ENCODE results near the gene ANKRD65. TPM values are rescaled to one million over a fixed set of nuclear protein-coding genes. Genes with fewer than 3 reads are reported as not detected.
"Not testable (repeated sequence)": the region's sequence is repeated elsewhere in the genome, so short reads cannot be mapped to it uniquely, and the experiment has no call there.

The ANKRD65 gene
- total and polyA plus RNA-seq, 4 experiments from 2014 or later = not detected

DNA sequence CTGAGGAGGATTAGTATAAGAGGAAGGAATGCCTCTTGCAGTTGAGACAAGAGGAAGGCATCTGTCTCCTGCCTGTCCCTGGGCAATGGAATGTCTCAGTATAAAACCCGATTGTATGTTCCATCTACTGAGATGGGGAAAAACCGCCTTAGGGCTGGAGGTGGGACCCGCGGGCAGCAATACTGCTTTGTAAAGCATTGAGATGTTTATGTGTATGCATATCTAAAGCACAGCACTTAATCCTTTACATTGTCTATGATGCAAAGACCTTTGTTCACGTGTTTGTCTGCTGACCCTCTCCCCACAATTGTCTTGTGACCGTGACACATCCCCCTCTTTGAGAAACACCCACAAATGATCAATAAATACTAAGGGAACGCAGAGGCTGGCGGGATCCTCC is 10.8 kb downstream of the ANKRD65 start:
- Mint-ChIP-seq H3K36me3 (peaks cover 4 to 20% of the 10 kb centered on the region in 2 donors), H3K4me3 (peak overlapping the region in 4 of 8 donors; percentile 16 to 68 (median 36)), H3K4me1 (peaks cover 10 to 40% (median 25%) of the 10 kb centered on the region in 4 donors), H3K27ac (peak overlapping the region in 1 of 7 donors; percentile 70)
- POLR2A ChIA-PET (ENCODE audit: partially characterized antibody) = interaction anchor here (6.1 kb wide), 1 partner anchor 37 kb away, joined by 74 read pairs; the partner anchor contains the start of gene AURKAIP1
- H3K27me3 ChIP-seq (ENCODE audit: insufficient read depth, low read length); H3K27me3 Mint-ChIP-seq; DNase-seq; CTCF ChIA-PET (ENCODE audit: partially characterized antibody); H3K27ac ChIP-seq (ENCODE audit: low read depth, low read length); intact Hi-C loops (cut with micrococcal nuclease); H3K9me3 Mint-ChIP-seq; H3K36me3 ChIP-seq (ENCODE audit: insufficient read depth, low read length); H3K9me3 ChIP-seq (ENCODE audit: control insufficient read depth in 1 of 2, low read length in 2 of 2); H3K4me3 ChIP-seq (ENCODE audit: low read length in 2 of 2): not testable (repeated sequence)
- peaks cover 29% of the 10 kb centered on the region for H3K4me1 ChIP-seq (ENCODE audit: insufficient read depth, low read length)

DNA sequence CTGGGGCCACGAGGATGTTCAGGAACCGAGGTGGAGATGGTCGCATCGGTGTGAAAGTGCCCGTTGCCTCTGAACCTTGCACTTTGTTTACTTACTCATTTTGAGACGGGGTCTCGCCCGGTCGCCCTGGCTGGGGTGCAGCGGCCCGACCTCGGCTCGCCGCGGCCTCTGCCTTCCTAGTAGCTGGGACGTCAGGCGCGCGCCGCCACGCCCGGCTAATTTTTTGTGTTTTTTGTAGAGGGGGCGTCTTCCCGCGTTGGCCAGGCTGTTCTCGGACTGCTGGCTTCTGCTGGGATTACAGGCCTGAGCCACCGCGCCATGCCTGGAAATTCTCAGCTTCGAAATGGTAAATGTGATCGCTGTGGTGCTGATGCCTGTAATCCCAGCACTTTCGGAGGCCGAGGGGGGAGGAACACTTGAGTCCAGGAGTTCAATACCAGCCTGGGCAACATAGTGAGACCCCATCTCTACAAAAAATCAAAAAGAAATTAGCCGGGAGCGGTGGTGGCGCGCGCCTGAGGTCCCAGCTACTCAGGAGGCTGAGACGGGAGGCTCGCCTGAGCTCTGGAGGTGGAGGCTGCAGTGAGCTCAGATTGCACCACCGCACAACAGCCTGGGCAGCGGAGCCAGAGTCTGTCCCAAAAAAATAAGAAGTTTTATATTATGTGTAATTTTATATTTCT is 13.3 kb downstream of the ANKRD65 start:
- intact Hi-C loops (cut with micrococcal nuclease) = loop anchor here (1.0 kb wide), 3 partner anchors 8 to 64 kb away; partner anchors contain the start of genes ATAD3B, AURKAIP1 and CCNL2
- peak overlapping the region; percentile 42 to 95 for H3K4me3 ChIP-seq (ENCODE audit: low read length in 2 of 2)
- no peaks in the 10 kb centered on the region for H3K27me3 ChIP-seq (ENCODE audit: insufficient read depth, low read length)
- Mint-ChIP-seq H3K36me3 (peaks cover 13 to 32% of the 10 kb centered on the region in 2 donors), H3K27ac (peak overlapping the region; percentile 57 to 88 (median 88)), H3K9me3 (peaks cover 0 to 3% (median 0%) of the 10 kb centered on the region in 8 donors), H3K4me3 (peak overlapping the region; percentile 74 to 96 (median 85)), H3K27me3 (no peaks in the 10 kb centered on the region), H3K4me1 (peaks cover 13 to 46% (median 31%) of the 10 kb centered on the region in 4 donors)
- H3K27ac ChIP-seq (ENCODE audit: low read depth, low read length) = peak overlapping the region; percentile 93
- H3K36me3 ChIP-seq (ENCODE audit: insufficient read depth, low read length) = peaks cover 19% of the 10 kb centered on the region
- ChIA-PET POLR2A (ENCODE audit: partially characterized antibody) (interaction anchor here (0.7 to 6.1 kb wide), 12 partner anchors 9 to 372 kb away, joined by 3 to 74 read pairs (median 3); partner anchors contain the start of genes AURKAIP1, CCNL2 and UBE2J2), CTCF (ENCODE audit: partially characterized antibody) (interaction anchor here (0.8 to 1.0 kb wide), 4 partner anchors 8 to 36 kb away, joined by 3 to 4 read pairs (median 4); partner anchors contain the start of gene CCNL2)
- peak in 1 of 5 donors; percentile 50 for DNase-seq
- H3K4me1 ChIP-seq (ENCODE audit: insufficient read depth, low read length) = peaks cover 30% of the 10 kb centered on the region
- H3K9me3 ChIP-seq (ENCODE audit: control insufficient read depth in 1 of 2, low read length in 2 of 2) = no peaks in the 10 kb centered on the region

GRCh38 chr1:1406821-1407635 is 14.0 kb downstream of the ANKRD65 start, which contains the start of gene MRPL20:
MRPL20 (minus strand) TSS chr1:1407293; CDS start chr1:1407217, 76 bp downstream.
- no peaks in the 10 kb centered on the region for H3K27me3 ChIP-seq (ENCODE audit: insufficient read depth, low read length)
- ChIA-PET CTCF (ENCODE audit: partially characterized antibody) (interaction anchor here (0.8 to 1.3 kb wide), 4 partner anchors 8 to 35 kb away, joined by 3 to 4 read pairs (median 4); partner anchors contain the start of gene CCNL2), POLR2A (ENCODE audit: partially characterized antibody) (interaction anchor here (0.6 to 6.1 kb wide), 14 partner anchors 8 to 512 kb away, joined by 3 to 74 read pairs (median 3); partner anchors contain the start of genes AURKAIP1, CCNL2 and UBE2J2)
- Mint-ChIP-seq H3K36me3 (peaks cover 19 to 37% of the 10 kb centered on the region in 2 donors), H3K4me3 (peak within 1 kb of the TSS; percentile 90 to 96 (median 94)), H3K9me3 (peaks cover 0 to 3% (median 0%) of the 10 kb centered on the region in 8 donors), H3K27me3 (no peaks in the 10 kb centered on the region), H3K4me1 (peaks cover 13 to 51% (median 33%) of the 10 kb centered on the region in 4 donors), H3K27ac (peak within 1 kb of the TSS; percentile 80 to 97 (median 95))
- intact Hi-C loops (cut with micrococcal nuclease) = loop anchor here (1.0 kb wide), 3 partner anchors 8 to 64 kb away; partner anchors contain the start of genes ATAD3B, AURKAIP1 and CCNL2
- H3K9me3 ChIP-seq (ENCODE audit: control insufficient read depth in 1 of 2, low read length in 2 of 2) = no peaks in the 10 kb centered on the region
- peak within 1 kb of the TSS; percentile 93 for H3K27ac ChIP-seq (ENCODE audit: low read depth, low read length)
- peaks cover 30% of the 10 kb centered on the region for H3K4me1 ChIP-seq (ENCODE audit: insufficient read depth, low read length)
- H3K36me3 ChIP-seq (ENCODE audit: insufficient read depth, low read length) = peaks cover 23% of the 10 kb centered on the region
- H3K4me3 ChIP-seq (ENCODE audit: low read length in 2 of 2) = peak within 1 kb of the TSS; percentile 76 to 95
- DNase-seq = peak; percentile 93 to 96 (median 95)

GRCh38 chr1:1406101-1406820 is 14.8 kb downstream of the ANKRD65 start:
- CTCF ChIA-PET (ENCODE audit: partially characterized antibody) = interaction anchor here (0.9 to 1.7 kb wide), 4 partner anchors 9 to 35 kb away, joined by 3 to 5 read pairs (median 4); partner anchors contain the start of gene AURKAIP1
- POLR2A ChIA-PET (ENCODE audit: partially characterized antibody) = interaction anchor here (0.6 to 6.1 kb wide), 8 partner anchors 8 to 512 kb away, joined by 3 to 74 read pairs (median 3); partner anchors contain the start of genes AURKAIP1 and CCNL2
- no peaks in the 10 kb centered on the region for H3K27me3 ChIP-seq (ENCODE audit: insufficient read depth, low read length)
- peaks cover 0 to under 1% (median 0%) of the 10 kb centered on the region in 8 donors for H3K9me3 Mint-ChIP-seq
- H3K4me1 ChIP-seq (ENCODE audit: insufficient read depth, low read length) = peaks cover 33% of the 10 kb centered on the region
- H3K27me3 Mint-ChIP-seq = no peaks in the 10 kb centered on the region
- peak overlapping the region; percentile 80 to 97 (median 93) for H3K27ac Mint-ChIP-seq
- intact Hi-C loops (cut with micrococcal nuclease) = no loop called here
- DNase-seq = no peak
- peak overlapping the region; percentile 93 for H3K27ac ChIP-seq (ENCODE audit: low read depth, low read length)
- peaks cover 25 to 44% of the 10 kb centered on the region in 2 donors for H3K36me3 Mint-ChIP-seq
- H3K9me3 ChIP-seq (ENCODE audit: control insufficient read depth in 1 of 2, low read length in 2 of 2) = no peaks in the 10 kb centered on the region
- H3K4me3 Mint-ChIP-seq = peak overlapping the region; percentile 90 to 96 (median 94)
- H3K4me3 ChIP-seq (ENCODE audit: low read length in 2 of 2) = peak overlapping the region; percentile 76 to 95
- peaks cover 31% of the 10 kb centered on the region for H3K36me3 ChIP-seq (ENCODE audit: insufficient read depth, low read length)
- peaks cover 12 to 58% (median 38%) of the 10 kb centered on the region in 4 donors for H3K4me1 Mint-ChIP-seq

- no peaks in the 10 kb centered on the region for H3K27me3 Mint-ChIP-seq
- H3K27me3 ChIP-seq (ENCODE audit: insufficient read depth, low read length) = no peaks in the 10 kb centered on the region
- no peak for DNase-seq
- no peak overlapping the region for H3K4me3 ChIP-seq (ENCODE audit: low read length in 2 of 2)
- H3K36me3 ChIP-seq (ENCODE audit: insufficient read depth, low read length) = peaks cover 40% of the 10 kb centered on the region
- POLR2A ChIA-PET (ENCODE audit: partially characterized antibody) = no interaction called here
- H3K36me3 Mint-ChIP-seq = peaks cover 28 to 55% of the 10 kb centered on the region in 2 donors
- peak overlapping the region in 3 of 8 donors; percentile 39 to 62 (median 58) for H3K4me3 Mint-ChIP-seq
- H3K9me3 ChIP-seq (ENCODE audit: control insufficient read depth in 1 of 2, low read length in 2 of 2) = no peaks in the 10 kb centered on the region
- H3K9me3 Mint-ChIP-seq = peaks cover 0 to 3% (median 0%) of the 10 kb centered on the region in 8 donors
- intact Hi-C loops (cut with micrococcal nuclease) = no loop called here
- H3K27ac ChIP-seq (ENCODE audit: low read depth, low read length) = no peak overlapping the region
- CTCF ChIA-PET (ENCODE audit: partially characterized antibody) = interaction anchor here (0.7 kb wide), 1 partner anchor 33 kb away, joined by 3 read pairs; no protein-coding TSS in a partner anchor
- H3K4me1 ChIP-seq (ENCODE audit: insufficient read depth, low read length) = peaks cover 41% of the 10 kb centered on the region
- H3K27ac Mint-ChIP-seq = peak overlapping the region in 6 of 7 donors; percentile 18 to 89 (median 60)
- H3K4me1 Mint-ChIP-seq = peaks cover 11 to 66% (median 41%) of the 10 kb centered on the region in 4 donors
These were observed 17.4 kb downstream of the ANKRD65 start for GRCh38 chr1:1403653-1404052.

GRCh38 chr1:1402901-1403392 is 18.1 kb downstream of the ANKRD65 start:
- H3K4me3 ChIP-seq (ENCODE audit: low read length in 2 of 2); DNase-seq; H3K27me3 ChIP-seq (ENCODE audit: insufficient read depth, low read length); H3K9me3 Mint-ChIP-seq; intact Hi-C loops (cut with micrococcal nuclease); H3K9me3 ChIP-seq (ENCODE audit: control insufficient read depth in 1 of 2, low read length in 2 of 2); H3K27ac ChIP-seq (ENCODE audit: low read depth, low read length); H3K27me3 Mint-ChIP-seq: not testable (repeated sequence)
- Histone ChIP-seq H3K4me1 (ENCODE audit: insufficient read depth, low read length) (peaks cover 40% of the 10 kb centered on the region), H3K36me3 (ENCODE audit: insufficient read depth, low read length) (peaks cover 43% of the 10 kb centered on the region)
- H3K27ac Mint-ChIP-seq = peak overlapping the region in 2 of 7 donors; percentile 72 to 89
- POLR2A ChIA-PET (ENCODE audit: partially characterized antibody) = interaction anchor here (1.1 to 7.1 kb wide), 2 partner anchors 8 to 28 kb away, joined by 3 to 149 read pairs; partner anchors contain the start of gene AURKAIP1
- H3K36me3 Mint-ChIP-seq = peaks cover 28 to 60% of the 10 kb centered on the region in 2 donors
- H3K4me3 Mint-ChIP-seq = peak overlapping the region in 1 of 8 donors; percentile 62
- H3K4me1 Mint-ChIP-seq = peaks cover 16 to 67% (median 41%) of the 10 kb centered on the region in 4 donors
- CTCF ChIA-PET (ENCODE audit: partially characterized antibody) = interaction anchor here (1.1 to 1.4 kb wide), 2 partner anchors 27 to 31 kb away, joined by 3 to 6 read pairs; partner anchors contain the start of gene AURKAIP1

Measured in CD4-positive, alpha-beta memory T cell (primary cell).